ENCODE measurements around the gene ZNF451. TPM values are rescaled to one million over a fixed set of nuclear protein-coding genes. Genes with fewer than 3 reads are reported as not detected.
"Not testable (repeated sequence)": the region's sequence is repeated elsewhere in the genome, so short reads cannot be mapped to it uniquely, and the experiment has no call there.

The ZNF451 gene
- total and polyA plus RNA-seq, 3 experiments from 2014 or later = 22.1 to 48.7 (median 47.4) TPM

GRCh38 chr6:57078531-57079207 is 11.3 kb upstream of the ZNF451 start:
- H3K36me3 ChIP-seq (ENCODE audit: insufficient read depth, low read length) = no peaks in the 10 kb centered on the region
- H3K9me3 ChIP-seq (ENCODE audit: low read length) = no peaks in the 10 kb centered on the region
- no peak overlapping the region for H3K27ac ChIP-seq (ENCODE audit: low read depth, low read length)
- ChIA-PET CTCF (no interaction called here), POLR2A (no interaction called here)
- no peak for DNase-seq
- H3K9me3 Mint-ChIP-seq = peaks cover 0 to 7% (median 4%) of the 10 kb centered on the region in 5 donors
- no peak overlapping the region for H3K4me3 Mint-ChIP-seq
- H3K4me3 ChIP-seq (ENCODE audit: low read length) = no peak overlapping the region
- no peak overlapping the region for H3K27ac Mint-ChIP-seq
- no peaks in the 10 kb centered on the region for H3K4me1 Mint-ChIP-seq
- H3K27me3 Mint-ChIP-seq = peaks cover 0 to 2% of the 10 kb centered on the region in 2 donors
- no peaks in the 10 kb centered on the region for H3K4me1 ChIP-seq (ENCODE audit: insufficient read depth, low read length)
- peaks cover 5 to 16% (median 8%) of the 10 kb centered on the region in 3 donors for H3K36me3 Mint-ChIP-seq
- H3K27me3 ChIP-seq (ENCODE audit: insufficient read depth, low read length, poor library complexity, severe bottlenecking) = no peaks in the 10 kb centered on the region

GRCh38 chr6:57085471-57085870 is 4.5 kb upstream of the ZNF451 start:
- Histone ChIP-seq H3K36me3 (ENCODE audit: insufficient read depth, low read length) (no peaks in the 10 kb centered on the region), H3K4me3 (ENCODE audit: low read length) (no peak overlapping the region), H3K9me3 (ENCODE audit: low read length) (no peaks in the 10 kb centered on the region), H3K4me1 (ENCODE audit: insufficient read depth, low read length) (no peaks in the 10 kb centered on the region), H3K27me3 (ENCODE audit: insufficient read depth, low read length, poor library complexity, severe bottlenecking) (no peaks in the 10 kb centered on the region), H3K27ac (ENCODE audit: low read depth, low read length) (no peak overlapping the region)
- H3K27ac Mint-ChIP-seq = peak overlapping the region in 1 of 8 donors; percentile 38
- POLR2A ChIA-PET = no interaction called here
- H3K36me3 Mint-ChIP-seq = peaks cover under 1 to 6% (median 4%) of the 10 kb centered on the region in 3 donors
- H3K4me3 Mint-ChIP-seq = no peak overlapping the region
- no peak for DNase-seq
- H3K9me3 Mint-ChIP-seq = peaks cover 0 to 2% (median 0%) of the 10 kb centered on the region in 5 donors
- peaks cover 5 to 7% (median 7%) of the 10 kb centered on the region in 3 donors for H3K4me1 Mint-ChIP-seq
- peaks cover 0 to 2% of the 10 kb centered on the region in 2 donors for H3K27me3 Mint-ChIP-seq
- CTCF ChIA-PET = no interaction called here

- H3K27me3 Mint-ChIP-seq = peaks cover 0 to 2% of the 10 kb centered on the region in 2 donors
- H3K4me1 Mint-ChIP-seq = peaks cover 12 to 14% (median 14%) of the 10 kb centered on the region in 3 donors
- ChIA-PET POLR2A (no interaction called here), CTCF (no interaction called here)
- Histone ChIP-seq H3K4me3 (ENCODE audit: low read length) (no peak overlapping the region), H3K36me3 (ENCODE audit: insufficient read depth, low read length) (no peaks in the 10 kb centered on the region), H3K4me1 (ENCODE audit: insufficient read depth, low read length) (peaks cover 6% of the 10 kb centered on the region), H3K9me3 (ENCODE audit: low read length) (no peaks in the 10 kb centered on the region), H3K27ac (ENCODE audit: low read depth, low read length) (no peak overlapping the region), H3K27me3 (ENCODE audit: insufficient read depth, low read length, poor library complexity, severe bottlenecking) (no peaks in the 10 kb centered on the region)
- no peak for DNase-seq
- peak overlapping the region in 1 of 7 donors; percentile 7 for H3K4me3 Mint-ChIP-seq
- peak overlapping the region in 2 of 8 donors; percentile 5 to 61 for H3K27ac Mint-ChIP-seq
- peaks cover 0 to 7% (median 4%) of the 10 kb centered on the region in 3 donors for H3K36me3 Mint-ChIP-seq
- no peaks in the 10 kb centered on the region for H3K9me3 Mint-ChIP-seq
These were observed 3.1 kb upstream of the ZNF451 start for GRCh38 chr6:57086843-57087242.

GRCh38 chr6:57087916-57088315 is 2.1 kb upstream of the ZNF451 start:
- no peaks in the 10 kb centered on the region for H3K36me3 ChIP-seq (ENCODE audit: insufficient read depth, low read length)
- H3K27ac Mint-ChIP-seq = no peak overlapping the region
- H3K4me1 ChIP-seq (ENCODE audit: insufficient read depth, low read length) = peaks cover 15% of the 10 kb centered on the region
- DNase-seq = no peak
- no peaks in the 10 kb centered on the region for H3K9me3 Mint-ChIP-seq
- CTCF ChIA-PET = no interaction called here
- peaks cover 0 to 2% of the 10 kb centered on the region in 2 donors for H3K27me3 Mint-ChIP-seq
- H3K27ac ChIP-seq (ENCODE audit: low read depth, low read length) = no peak overlapping the region
- peak overlapping the region in 2 of 7 donors; percentile 23 to 72 for H3K4me3 Mint-ChIP-seq
- H3K9me3 ChIP-seq (ENCODE audit: low read length) = no peaks in the 10 kb centered on the region
- H3K36me3 Mint-ChIP-seq = peaks cover 0 to 14% (median 0%) of the 10 kb centered on the region in 3 donors
- H3K4me3 ChIP-seq (ENCODE audit: low read length) = no peak overlapping the region
- peaks cover 20 to 25% (median 24%) of the 10 kb centered on the region in 3 donors for H3K4me1 Mint-ChIP-seq
- POLR2A ChIA-PET = no interaction called here
- H3K27me3 ChIP-seq (ENCODE audit: insufficient read depth, low read length, poor library complexity, severe bottlenecking) = no peaks in the 10 kb centered on the region

GRCh38 chr6:57089265-57089664 is 723 bp upstream of the ZNF451 start:
- CTCF ChIA-PET = interaction anchor here (0.8 kb wide), 1 partner anchor 133 kb away, joined by 3 read pairs; the partner anchor contains the start of gene RAB23
- Histone ChIP-seq H3K4me1 (ENCODE audit: insufficient read depth, low read length) (peaks cover 25% of the 10 kb centered on the region), H3K36me3 (ENCODE audit: insufficient read depth, low read length) (no peaks in the 10 kb centered on the region), H3K4me3 (ENCODE audit: low read length) (peak overlapping the region; percentile 40), H3K27me3 (ENCODE audit: insufficient read depth, low read length, poor library complexity, severe bottlenecking) (no peaks in the 10 kb centered on the region), H3K9me3 (ENCODE audit: low read length) (no peaks in the 10 kb centered on the region), H3K27ac (ENCODE audit: low read depth, low read length) (no peak overlapping the region)
- DNase-seq = no peak
- POLR2A ChIA-PET = no interaction called here
- Mint-ChIP-seq H3K27ac (peak overlapping the region in 6 of 8 donors; percentile 71 to 93 (median 92)), H3K4me3 (peak overlapping the region; percentile 82 to 94 (median 90)), H3K36me3 (peaks cover 0 to 22% (median 0%) of the 10 kb centered on the region in 3 donors), H3K9me3 (no peaks in the 10 kb centered on the region), H3K4me1 (peaks cover 30 to 38% (median 38%) of the 10 kb centered on the region in 3 donors), H3K27me3 (no peaks in the 10 kb centered on the region)

GRCh38 chr6:57090458-57091067 is 575 bp downstream of the ZNF451 start:
- H3K27me3 ChIP-seq (ENCODE audit: insufficient read depth, low read length, poor library complexity, severe bottlenecking); H3K36me3 ChIP-seq (ENCODE audit: insufficient read depth, low read length); CTCF ChIA-PET; H3K9me3 Mint-ChIP-seq; DNase-seq; H3K9me3 ChIP-seq (ENCODE audit: low read length); H3K27me3 Mint-ChIP-seq; H3K27ac ChIP-seq (ENCODE audit: low read depth, low read length); H3K4me3 ChIP-seq (ENCODE audit: low read length); POLR2A ChIA-PET: not testable (repeated sequence)
- H3K4me1 ChIP-seq (ENCODE audit: insufficient read depth, low read length) = peaks cover 31% of the 10 kb centered on the region
- Mint-ChIP-seq H3K4me1 (peaks cover 35 to 49% (median 49%) of the 10 kb centered on the region in 3 donors), H3K27ac (peak overlapping the region in 1 of 8 donors; percentile 97), H3K4me3 (peak overlapping the region in 5 of 7 donors; percentile 82 to 94 (median 90)), H3K36me3 (peaks cover 0 to 29% (median 0%) of the 10 kb centered on the region in 3 donors)

- DNase-seq; CTCF ChIA-PET; H3K27me3 ChIP-seq (ENCODE audit: insufficient read depth, low read length, poor library complexity, severe bottlenecking); POLR2A ChIA-PET; H3K36me3 ChIP-seq (ENCODE audit: insufficient read depth, low read length); H3K4me3 ChIP-seq (ENCODE audit: low read length); H3K27me3 Mint-ChIP-seq; H3K9me3 Mint-ChIP-seq; H3K9me3 ChIP-seq (ENCODE audit: low read length): not testable (repeated sequence)
- Mint-ChIP-seq H3K27ac (peak overlapping the region in 7 of 8 donors; percentile 57 to 78 (median 69)), H3K4me1 (peaks cover 35 to 54% (median 52%) of the 10 kb centered on the region in 3 donors), H3K36me3 (peaks cover 0 to 30% (median 0%) of the 10 kb centered on the region in 3 donors), H3K4me3 (peak overlapping the region; percentile 52 to 82 (median 70))
- peaks cover 31% of the 10 kb centered on the region for H3K4me1 ChIP-seq (ENCODE audit: insufficient read depth, low read length)
- peak overlapping the region; percentile 12 for H3K27ac ChIP-seq (ENCODE audit: low read depth, low read length)
These were observed 1.4 kb downstream of the ZNF451 start for GRCh38 chr6:57091375-57091774.

- Histone ChIP-seq H3K9me3 (ENCODE audit: low read length) (no peaks in the 10 kb centered on the region), H3K36me3 (ENCODE audit: insufficient read depth, low read length) (peaks cover 9% of the 10 kb centered on the region), H3K27me3 (ENCODE audit: insufficient read depth, low read length, poor library complexity, severe bottlenecking) (no peaks in the 10 kb centered on the region), H3K4me3 (ENCODE audit: low read length) (no peak overlapping the region), H3K27ac (ENCODE audit: low read depth, low read length) (no peak overlapping the region), H3K4me1 (ENCODE audit: insufficient read depth, low read length) (peaks cover 40% of the 10 kb centered on the region)
- ChIA-PET CTCF (no interaction called here), POLR2A (interaction anchor here (0.6 kb wide), 1 partner anchor 127 kb away, joined by 8 read pairs; no protein-coding TSS in a partner anchor)
- Mint-ChIP-seq H3K27ac (no peak overlapping the region), H3K4me3 (no peak overlapping the region), H3K4me1 (peaks cover 52 to 78% (median 73%) of the 10 kb centered on the region in 3 donors), H3K27me3 (no peaks in the 10 kb centered on the region), H3K9me3 (no peaks in the 10 kb centered on the region), H3K36me3 (peaks cover 8 to 55% (median 9%) of the 10 kb centered on the region in 3 donors)
- DNase-seq = no peak
These were observed 4.7 kb downstream of the ZNF451 start for GRCh38 chr6:57094689-57095088.
